A549 (cell line): ENCODE results near the gene ITPRID2. TPM values are rescaled to one million over a fixed set of nuclear protein-coding genes. Genes with fewer than 3 reads are reported as not detected.

ENCODE experiments used
- ATAC-seq, 2 experiments: fragments of 200-7000 bp in 1 of 2; fragments of >200 bp in 1 of 2; cut with Nextera tagmentation in 1 of 2; cut with Tn5 transposase in 1 of 2; 3 replicates each; pipeline versions ENCODE4 v1.8.0 to v1.9.1; 2018 to 2020; ENCODE audit warnings: mild to moderate bottlenecking in 1 of 2, moderate library complexity in 1 of 2
- CTCF ChIA-PET: fragments of 300-600 bp; sonication (Branson Sonifier 250); formaldehyde crosslinking; extraction: SDS; loops from one replicate; lab custom pipeline; 2021; ENCODE audit warnings: antibody characterized with exemption, inconsistent platforms; lab: Yijun Ruan, JAX
- POLR2A ChIA-PET: fragments of 350-600 bp; formaldehyde crosslinking; extraction: SDS; loops from one replicate; lab custom pipeline; 2021; ENCODE audit warnings: antibody characterized with exemption, inconsistent platforms; lab: Yijun Ruan, JAX
- DNase-seq, 2 experiments: peaks; one replicate each; pipeline versions ENCODE4 v3.0.0 to v3.0.0-alpha.2; 2011 to 2016; ENCODE audit warnings: low read depth in 1 of 2, low spot score in 1 of 2
- FAIRE-seq: peaks from 2 replicates; lab custom pipeline; 2011; peaks lifted over from hg19 to GRCh38; lab: Jason Lieb, UNC
- H3K27ac ChIP-seq, 2 experiments: fragments of >200 bp; sonication (Bioruptor Twin); formaldehyde crosslinking; 3 replicates each; pipeline ENCODE4 v1.5.1; 2016 to 2017
- H3K4me1 ChIP-seq: fragments of >200 bp; sonication (Bioruptor Twin); formaldehyde crosslinking; 3 replicates; pipeline ENCODE4 v1.6.1; 2016
- H3K4me2 ChIP-seq: fragments of >200 bp; sonication (Bioruptor Twin); formaldehyde crosslinking; 3 replicates; pipeline ENCODE4 v1.6.1; 2016
- H3K4me3 ChIP-seq: fragments of >200 bp; sonication (Bioruptor Twin); formaldehyde crosslinking; 3 replicates; pipeline ENCODE4 v1.5.1; 2016
- H3K9me3 ChIP-seq: fragments of >200 bp; sonication (Bioruptor Twin); formaldehyde crosslinking; 3 replicates; pipeline ENCODE4 v1.6.1; 2016
- CEBPB ChIP-seq, 2 experiments: fragments of >200 bp in 1 of 2; sonication (Bioruptor Twin) in 1 of 2; formaldehyde crosslinking in 1 of 2; IDR thresholded peaks; 2 replicates each; pipeline ENCODE4 v1.6.1; 2012 to 2016
- CHD4 ChIP-seq: fragments of 200-600 bp; sonication (generic); IDR thresholded peaks from 2 replicates; pipeline ENCODE4 v1.6.1; 2016; ENCODE audit warnings: antibody characterized with exemption, mild to moderate bottlenecking, borderline replicate concordance
- CTCF ChIP-seq: fragments of >200 bp; sonication (Bioruptor Twin); formaldehyde crosslinking; IDR thresholded peaks from 3 replicates; pipeline ENCODE4 v1.5.1; 2016
- EHMT2 ChIP-seq: fragments of 200-600 bp; sonication (generic); IDR thresholded peaks from 2 replicates; pipeline ENCODE4 v1.6.1; 2016; ENCODE audit warnings: antibody characterized with exemption, low read depth, mild to moderate bottlenecking, moderate library complexity
- ESRRA ChIP-seq: fragments of 150-350 bp; IDR thresholded peaks from 2 replicates; pipeline ENCODE4 v1.6.1; 2014; ENCODE audit warnings: mild to moderate bottlenecking, low read length, borderline replicate concordance
- FOSB ChIP-seq: fragments of 250-450 bp; sonication (Bioruptor Pico); IDR thresholded peaks from 2 replicates; pipeline ENCODE4 v1.5.0; 2020; ENCODE audit warnings: mild to moderate bottlenecking, moderate library complexity
- GATA3 ChIP-seq: IDR thresholded peaks from 2 replicates; pipeline ENCODE4 v1.6.1; 2012; ENCODE audit warnings: borderline replicate concordance
- JUN ChIP-seq, 2 experiments: fragments of >200 bp; sonication (Bioruptor Twin); formaldehyde crosslinking; IDR thresholded peaks; 2 replicates in 1 of 2; 3 replicates in 1 of 2; pipeline ENCODE4 v1.6.1; 2016 to 2017
- JUNB ChIP-seq: fragments of >200 bp; sonication (Bioruptor Twin); formaldehyde crosslinking; IDR thresholded peaks from 2 replicates; pipeline ENCODE4 v1.6.1; 2016
- MAX ChIP-seq: IDR thresholded peaks from 2 replicates; pipeline ENCODE4 v1.6.1; 2012
- NFE2L2 ChIP-seq: fragments of 150-350 bp; conservative IDR thresholded peaks from 2 replicates; pipeline ENCODE4 v1.6.1; 2014; ENCODE audit warnings: low read length
- NPAS2 ChIP-seq: fragments of 250-450 bp; sonication (Bioruptor Pico); IDR thresholded peaks from 2 replicates; pipeline ENCODE4 v1.8.0; 2022; ENCODE audit warnings: mild to moderate bottlenecking, moderate library complexity, borderline replicate concordance
- POLR2AphosphoS2 ChIP-seq: conservative IDR thresholded peaks from 2 replicates; pipeline ENCODE4 v1.6.1; 2012; ENCODE audit warnings: low read length, improper control_type of control experiment, inconsistent platforms
- RCOR1 ChIP-seq: fragments of 150-350 bp; IDR thresholded peaks from 2 replicates; pipeline ENCODE4 v1.6.1; 2014; ENCODE audit warnings: antibody characterized with exemption, low read length, low read depth
- RNF2 ChIP-seq: fragments of 200-600 bp; sonication (generic); IDR thresholded peaks from 2 replicates; pipeline ENCODE4 v1.6.1; 2016; ENCODE audit warnings: low read depth, mild to moderate bottlenecking, antibody characterized with exemption, moderate library complexity, borderline replicate concordance
- SMC3 ChIP-seq: fragments of >200 bp; sonication (Bioruptor Twin); formaldehyde crosslinking; IDR thresholded peaks from 3 replicates; pipeline ENCODE4 v1.6.1; 2018; ENCODE audit warnings: inconsistent platforms
- SREBF2 ChIP-seq: fragments of 450-650 bp; IDR thresholded peaks from 2 replicates; pipeline ENCODE4 v1.6.1; 2014; ENCODE audit warnings: mild to moderate bottlenecking, moderate library complexity
- TP53 ChIP-seq: fragments of 250-450 bp; sonication (Bioruptor Pico); IDR thresholded peaks from 2 replicates; pipeline ENCODE4 v1.5.0; 2021; ENCODE audit warnings: mild to moderate bottlenecking, moderate library complexity
- ZC3H11A ChIP-seq: fragments of 450-650 bp; IDR thresholded peaks from 2 replicates; pipeline ENCODE4 v1.6.1; 2014; ENCODE audit warnings: antibody characterized with exemption, mild to moderate bottlenecking
- ZFP36 ChIP-seq: fragments of 450-650 bp; IDR thresholded peaks from 2 replicates; pipeline ENCODE4 v1.6.1; 2014; ENCODE audit warnings: borderline replicate concordance; ENCODE audit not compliant: partially characterized antibody
- WGBS: methylation state at CpG from one replicate; pipeline ENCODE4 v1.1.6; 2017; ENCODE audit errors: missing lambda C conversion rate; 5-methylcytosine and 5-hydroxymethylcytosine counted together
- polyA plus RNA-seq, 4 experiments: library from polyadenylated mRNA; depleted of rRNA in 3 of 4; stranded (reverse); fragments of >200 nt; fragmentation: RNase III in 1 of 4; extraction: RNeasy Plus Mini Kit Qiagen cat#74134 plus additional on column Dnase treatment in 1 of 4; gene quantifications; 2 replicates in 3 of 4; 3 replicates in 1 of 4; pipeline ENCODE4 v1.2.3, GENCODE V29; 2011 to 2017
- TF ChIP-seq, protein P1 (sequence below): IDR thresholded peaks from 2 replicates; pipeline ENCODE4 v1.6.1; 2012
- TF ChIP-seq, protein P2 (sequence below): fragments of 250-450 bp; sonication (Bioruptor Pico); IDR thresholded peaks from 2 replicates; pipeline ENCODE4 v1.5.0; 2021; ENCODE audit warnings: mild to moderate bottlenecking, moderate library complexity, borderline replicate concordance

Gene ITPRID2
- polyA plus RNA-seq, 2 of the 4 experiments (the other 2 are of a cell fraction): 43.3 to 94.3 TPM

DNA sequence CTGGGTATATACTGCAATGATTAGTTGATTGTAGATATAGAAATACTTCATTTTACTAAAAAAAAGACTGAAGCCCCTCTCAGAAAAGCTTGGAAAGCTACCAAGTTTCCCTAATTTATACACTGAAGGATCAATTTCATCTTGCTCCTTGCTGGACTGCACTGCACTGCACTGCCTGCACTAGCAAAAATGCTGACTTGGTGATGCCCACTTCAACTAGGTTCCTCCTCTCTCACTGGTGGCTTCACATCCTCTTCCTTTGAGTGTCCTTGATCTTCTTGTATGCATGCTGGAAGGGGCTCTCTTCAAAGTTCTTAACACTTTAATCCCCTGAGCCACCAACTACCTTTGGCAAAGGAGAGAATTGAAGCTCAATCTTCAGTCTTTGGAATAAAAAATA is 31.7 kb upstream of the ITPRID2 start (continued):
- TF ChIP-seq NPAS2 (CRISPR knock-in tag) (no peak), GATA3 (no peak)

GRCh38 chr2:181861379-181861778 is 30.2 kb upstream of the ITPRID2 start:
- ATAC-seq: no peak
- 78% methylated on average over 4 of the region's 4 CpGs for WGBS

DNA sequence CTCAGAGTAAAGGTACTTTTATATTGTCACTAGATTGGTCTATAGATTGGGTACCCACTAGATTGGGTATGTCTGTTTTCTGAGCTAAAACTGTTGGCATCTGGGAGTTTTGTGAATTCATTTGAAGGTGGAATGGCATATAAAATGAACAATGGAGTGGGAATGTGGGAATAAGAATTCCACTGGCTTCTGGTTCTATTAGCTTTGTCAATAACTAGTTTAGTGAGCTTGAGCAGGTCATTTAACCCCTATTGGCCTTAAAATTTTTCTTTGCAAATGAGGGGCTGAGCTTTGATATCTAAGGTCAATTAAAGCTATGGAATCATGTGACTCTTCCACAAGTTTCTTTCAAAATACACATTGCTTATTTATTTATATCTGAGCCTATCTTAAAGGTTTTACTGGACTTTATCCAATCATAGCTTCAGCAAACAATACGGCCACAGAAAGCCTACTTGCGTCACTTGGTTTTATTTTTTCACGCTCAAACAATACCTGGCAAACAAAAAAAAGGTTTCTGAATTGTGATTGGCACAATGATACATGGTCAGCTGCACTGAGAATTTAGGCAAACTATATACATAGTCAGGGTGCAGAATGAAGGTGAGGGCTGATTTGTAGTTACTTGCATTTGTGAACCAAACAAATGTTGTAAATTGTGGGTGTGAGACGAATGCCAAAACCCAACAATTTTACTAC is 28.8 kb upstream of the ITPRID2 start:
- POLR2A ChIA-PET: no interaction called here

More at GRCh38 chr2:181861379-181861778, 30.2 kb upstream of the ITPRID2 start:
- no peak for TF ChIP-seq NFE2L2
- TF ChIP-seq FOSB (CRISPR knock-in tag): no peak
- no peak for TF ChIP-seq POLR2AphosphoS2
- TF ChIP-seq ZFP36: no peak
- TF ChIP-seq, protein P1, sequence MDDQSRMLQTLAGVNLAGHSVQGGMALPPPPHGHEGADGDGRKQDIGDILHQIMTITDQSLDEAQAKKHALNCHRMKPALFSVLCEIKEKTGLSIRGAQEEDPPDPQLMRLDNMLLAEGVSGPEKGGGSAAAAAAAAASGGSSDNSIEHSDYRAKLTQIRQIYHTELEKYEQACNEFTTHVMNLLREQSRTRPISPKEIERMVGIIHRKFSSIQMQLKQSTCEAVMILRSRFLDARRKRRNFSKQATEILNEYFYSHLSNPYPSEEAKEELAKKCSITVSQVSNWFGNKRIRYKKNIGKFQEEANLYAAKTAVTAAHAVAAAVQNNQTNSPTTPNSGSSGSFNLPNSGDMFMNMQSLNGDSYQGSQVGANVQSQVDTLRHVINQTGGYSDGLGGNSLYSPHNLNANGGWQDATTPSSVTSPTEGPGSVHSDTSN: no peak
- no peak for TF ChIP-seq MAX
- TF ChIP-seq ZC3H11A: no peak
- TF ChIP-seq, protein P2, sequence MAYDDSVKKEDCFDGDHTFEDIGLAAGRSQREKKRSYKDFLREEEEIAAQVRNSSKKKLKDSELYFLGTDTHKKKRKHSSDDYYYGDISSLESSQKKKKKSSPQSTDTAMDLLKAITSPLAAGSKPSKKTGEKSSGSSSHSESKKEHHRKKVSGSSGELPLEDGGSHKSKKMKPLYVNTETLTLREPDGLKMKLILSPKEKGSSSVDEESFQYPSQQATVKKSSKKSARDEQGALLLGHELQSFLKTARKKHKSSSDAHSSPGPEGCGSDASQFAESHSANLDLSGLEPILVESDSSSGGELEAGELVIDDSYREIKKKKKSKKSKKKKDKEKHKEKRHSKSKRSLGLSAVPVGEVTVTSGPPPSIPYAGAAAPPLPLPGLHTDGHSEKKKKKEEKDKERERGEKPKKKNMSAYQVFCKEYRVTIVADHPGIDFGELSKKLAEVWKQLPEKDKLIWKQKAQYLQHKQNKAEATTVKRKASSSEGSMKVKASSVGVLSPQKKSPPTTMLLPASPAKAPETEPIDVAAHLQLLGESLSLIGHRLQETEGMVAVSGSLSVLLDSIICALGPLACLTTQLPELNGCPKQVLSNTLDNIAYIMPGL (CRISPR knock-in tag): no peak
- no peak for TF ChIP-seq CEBPB (IDR thresholded peaks at IDR 0.05)
- TF ChIP-seq RNF2: no peak
- no peak for TF ChIP-seq SMC3
- no peak for TF ChIP-seq ESRRA
- TF ChIP-seq SREBF2: no peak
- TF ChIP-seq JUN (IDR thresholded peaks at IDR 0.05): no peak
- no peak for TF ChIP-seq TP53 (CRISPR knock-in tag)
- TF ChIP-seq RCOR1: no peak
- no peak for TF ChIP-seq CHD4
- Histone ChIP-seq H3K4me2 (no peak overlapping the region), H3K9me3 (no peaks in the 10 kb centered on the region), H3K4me1 (peaks cover 10% of the 10 kb centered on the region; the same call in 2 of the 3 replicates), H3K4me3 (no peak overlapping the region), H3K27ac (no peak overlapping the region)
- FAIRE-seq: no peak
- ChIA-PET CTCF (no interaction called here), POLR2A (no interaction called here)
- no peak for DNase-seq

GRCh38 chr2:181872178-181872577 is 19.4 kb upstream of the ITPRID2 start:
- 93% methylated on average over 1 of the region's 1 CpG for WGBS
- DNase-seq (no peak), ATAC-seq (no peak), FAIRE-seq (no peak)
- no peaks in the 10 kb centered on the region for H3K9me3 ChIP-seq
- no peak overlapping the region for H3K4me2 ChIP-seq
- peaks cover 14% of the 10 kb centered on the region for H3K4me1 ChIP-seq
- ChIA-PET CTCF (no interaction called here), POLR2A (no interaction called here)
- TF ChIP-seq CTCF (no peak), CHD4 (no peak), JUNB (no peak)
- no peak overlapping the region for H3K27ac ChIP-seq
- H3K4me3 ChIP-seq: no peak overlapping the region

More for the DNA sequence above, 28.8 kb upstream of the ITPRID2 start:
- no peak overlapping the region for H3K4me3 ChIP-seq
- 80% methylated on average over 4 of the region's 4 CpGs for WGBS
- no peak for FAIRE-seq
- no peaks in the 10 kb centered on the region for H3K9me3 ChIP-seq
- H3K4me2 ChIP-seq: no peak overlapping the region
- H3K4me1 ChIP-seq: peaks cover 4% of the 10 kb centered on the region; the same call in 2 of the 3 replicates
- no peak for ATAC-seq
- CTCF ChIA-PET: interaction anchor here (1.2 kb wide), 1 partner anchor 14 kb away, joined by 3 read pairs; no protein-coding TSS in a partner anchor
- DNase-seq: no peak
- H3K27ac ChIP-seq: no peak overlapping the region
- no peak for TF ChIP-seq EHMT2
